ENCODE measurements around the gene PLLP.

PLLP gene

DNA sequence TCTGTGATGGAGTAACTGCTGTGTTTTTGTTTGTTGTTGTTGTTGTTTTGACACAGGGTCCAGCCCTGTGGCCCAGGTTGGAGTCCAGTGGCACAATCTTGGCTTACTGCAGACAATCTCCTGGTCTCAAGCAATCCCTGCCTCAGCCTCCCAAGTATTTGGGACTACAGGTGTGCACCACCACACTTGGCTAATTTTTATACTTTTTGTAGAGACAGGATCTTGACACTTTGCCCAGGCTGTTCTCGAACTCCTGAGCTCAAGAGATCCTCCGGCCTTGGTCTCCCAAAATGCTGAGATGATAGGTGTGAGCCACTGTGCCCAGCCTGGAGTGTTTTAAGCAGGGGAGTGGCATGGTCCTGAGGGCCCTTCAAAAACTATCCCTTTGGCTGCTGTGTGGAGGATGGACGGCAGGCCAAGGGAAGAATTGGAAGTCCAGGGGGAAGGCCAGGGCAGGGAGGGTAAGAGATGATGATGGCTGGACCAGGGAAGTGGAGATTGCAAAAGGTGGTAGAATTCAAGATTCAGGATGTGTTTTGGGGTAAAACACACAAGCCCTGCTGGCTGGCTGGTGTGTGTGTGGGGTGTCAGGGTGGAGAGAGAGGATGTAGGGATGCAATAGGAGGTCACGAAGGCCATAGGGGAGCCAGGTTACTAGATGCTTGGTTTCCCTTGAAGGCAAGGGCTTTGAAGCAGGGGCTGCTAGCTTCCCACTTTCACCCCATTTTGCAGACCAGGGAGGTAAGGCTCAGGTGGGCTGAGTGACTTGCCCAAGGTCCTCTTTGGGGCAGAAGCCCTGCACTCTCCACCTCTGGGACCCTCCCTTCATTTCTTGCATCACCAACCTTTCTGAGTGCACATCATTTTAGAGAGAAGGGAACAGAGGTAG lies 18.8 kb upstream of the PLLP start:
- Histone ChIP-seq H3K27ac (ENCODE audit: low read length) (no peak overlapping the region), H3K4me1 (ENCODE audit: insufficient read depth, low read length) (peaks cover 22% of the 10 kb centered on the region), H3K79me2 (ENCODE audit: insufficient read depth, low read length) (no peaks in the 10 kb centered on the region), H3K9me3 (ENCODE audit: insufficient read depth, low read length, severe bottlenecking) (no peaks in the 10 kb centered on the region), H3K9ac (ENCODE audit: low read depth, low read length) (no peak overlapping the region), H3K36me3 (ENCODE audit: insufficient read depth, low read length) (no peaks in the 10 kb centered on the region), H3K4me3 (ENCODE audit: low read depth in 1 of 2, low read length in 2 of 2) (no peak overlapping the region), H2AFZ (ENCODE audit: low read depth, low read length) (no peak overlapping the region), H3K4me2 (ENCODE audit: insufficient read depth, low read length) (no peak overlapping the region), H3K27me3 (ENCODE audit: insufficient read depth, low read length, poor library complexity) (peaks cover 6% of the 10 kb centered on the region), H4K20me1 (ENCODE audit: insufficient read depth, low read length) (no peaks in the 10 kb centered on the region)
- TF ChIP-seq, protein P1, sequence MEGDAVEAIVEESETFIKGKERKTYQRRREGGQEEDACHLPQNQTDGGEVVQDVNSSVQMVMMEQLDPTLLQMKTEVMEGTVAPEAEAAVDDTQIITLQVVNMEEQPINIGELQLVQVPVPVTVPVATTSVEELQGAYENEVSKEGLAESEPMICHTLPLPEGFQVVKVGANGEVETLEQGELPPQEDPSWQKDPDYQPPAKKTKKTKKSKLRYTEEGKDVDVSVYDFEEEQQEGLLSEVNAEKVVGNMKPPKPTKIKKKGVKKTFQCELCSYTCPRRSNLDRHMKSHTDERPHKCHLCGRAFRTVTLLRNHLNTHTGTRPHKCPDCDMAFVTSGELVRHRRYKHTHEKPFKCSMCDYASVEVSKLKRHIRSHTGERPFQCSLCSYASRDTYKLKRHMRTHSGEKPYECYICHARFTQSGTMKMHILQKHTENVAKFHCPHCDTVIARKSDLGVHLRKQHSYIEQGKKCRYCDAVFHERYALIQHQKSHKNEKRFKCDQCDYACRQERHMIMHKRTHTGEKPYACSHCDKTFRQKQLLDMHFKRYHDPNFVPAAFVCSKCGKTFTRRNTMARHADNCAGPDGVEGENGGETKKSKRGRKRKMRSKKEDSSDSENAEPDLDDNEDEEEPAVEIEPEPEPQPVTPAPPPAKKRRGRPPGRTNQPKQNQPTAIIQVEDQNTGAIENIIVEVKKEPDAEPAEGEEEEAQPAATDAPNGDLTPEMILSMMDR (IDR thresholded peaks at IDR 0.05; ENCODE audit: borderline replicate concordance, extremely low read depth, low read length, poor library complexity, severe bottlenecking): no peak
- TF ChIP-seq EZH2 (IDR thresholded peaks at IDR 0.05; ENCODE audit: borderline replicate concordance, low read depth, low read length, severe bottlenecking): no peak
- no peak for DNase-seq
- no peak for ATAC-seq (ENCODE audit: insufficient read depth, low read depth)

DNA sequence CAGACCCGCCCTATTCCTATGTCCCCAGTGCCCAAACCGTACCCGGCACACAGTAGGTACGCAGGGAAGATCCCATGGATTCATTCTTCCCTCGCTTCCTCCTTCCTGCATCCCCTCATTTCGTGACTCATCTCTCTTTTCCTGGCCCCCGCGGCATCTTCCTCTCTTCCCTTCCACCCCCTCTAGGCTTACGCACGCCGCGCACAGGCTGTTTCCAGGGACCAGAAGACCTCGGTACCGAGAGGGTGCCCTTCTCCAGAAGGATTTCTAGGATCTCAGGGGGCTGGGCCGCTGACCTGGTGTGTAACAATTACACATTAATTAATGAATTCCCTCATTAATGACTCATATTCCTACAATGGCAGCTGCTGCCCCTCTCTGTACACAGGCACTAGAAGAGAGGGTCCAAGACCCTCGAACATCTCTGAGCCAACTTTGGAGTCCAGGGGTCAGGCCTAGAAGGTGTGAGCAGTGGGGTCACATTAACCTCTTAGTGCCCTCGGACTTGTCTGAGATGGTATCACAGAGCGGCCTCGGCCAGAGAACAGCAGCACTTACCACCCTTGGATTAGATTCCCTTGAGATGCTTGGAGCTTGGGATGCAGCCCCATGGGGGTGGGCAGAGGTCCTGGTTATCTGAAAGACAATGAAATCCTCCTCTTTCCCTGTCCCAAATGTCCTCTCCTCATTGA lies 16.8 kb upstream of the PLLP start:
- Histone ChIP-seq H4K20me1 (ENCODE audit: insufficient read depth, low read length) (no peaks in the 10 kb centered on the region), H3K9ac (ENCODE audit: low read depth, low read length) (no peak overlapping the region), H3K27me3 (ENCODE audit: insufficient read depth, low read length, poor library complexity) (no peaks in the 10 kb centered on the region), H3K4me3 (ENCODE audit: low read depth in 1 of 2, low read length in 2 of 2) (peak overlapping the region in 1 of 2 experiments; percentile 59; a peak in 2 of 4 replicates), H3K36me3 (ENCODE audit: insufficient read depth, low read length) (no peaks in the 10 kb centered on the region), H3K4me2 (ENCODE audit: insufficient read depth, low read length) (peak overlapping the region; percentile 71), H3K4me1 (ENCODE audit: insufficient read depth, low read length) (peaks cover 22% of the 10 kb centered on the region), H3K27ac (ENCODE audit: low read length) (no peak overlapping the region), H3K9me3 (ENCODE audit: insufficient read depth, low read length, severe bottlenecking) (no peaks in the 10 kb centered on the region), H2AFZ (ENCODE audit: low read depth, low read length) (peak overlapping the region; percentile 17; the same call in 1 of the 2 replicates), H3K79me2 (ENCODE audit: insufficient read depth, low read length) (no peaks in the 10 kb centered on the region)
- DNase-seq: no peak
- no peak for ATAC-seq (ENCODE audit: insufficient read depth, low read depth)
- no peak for TF ChIP-seq EZH2 (IDR thresholded peaks at IDR 0.05; ENCODE audit: borderline replicate concordance, low read depth, low read length, severe bottlenecking)
- TF ChIP-seq, protein P1 (IDR thresholded peaks at IDR 0.05; ENCODE audit: borderline replicate concordance, extremely low read depth, low read length, poor library complexity, severe bottlenecking): no peak

DNA sequence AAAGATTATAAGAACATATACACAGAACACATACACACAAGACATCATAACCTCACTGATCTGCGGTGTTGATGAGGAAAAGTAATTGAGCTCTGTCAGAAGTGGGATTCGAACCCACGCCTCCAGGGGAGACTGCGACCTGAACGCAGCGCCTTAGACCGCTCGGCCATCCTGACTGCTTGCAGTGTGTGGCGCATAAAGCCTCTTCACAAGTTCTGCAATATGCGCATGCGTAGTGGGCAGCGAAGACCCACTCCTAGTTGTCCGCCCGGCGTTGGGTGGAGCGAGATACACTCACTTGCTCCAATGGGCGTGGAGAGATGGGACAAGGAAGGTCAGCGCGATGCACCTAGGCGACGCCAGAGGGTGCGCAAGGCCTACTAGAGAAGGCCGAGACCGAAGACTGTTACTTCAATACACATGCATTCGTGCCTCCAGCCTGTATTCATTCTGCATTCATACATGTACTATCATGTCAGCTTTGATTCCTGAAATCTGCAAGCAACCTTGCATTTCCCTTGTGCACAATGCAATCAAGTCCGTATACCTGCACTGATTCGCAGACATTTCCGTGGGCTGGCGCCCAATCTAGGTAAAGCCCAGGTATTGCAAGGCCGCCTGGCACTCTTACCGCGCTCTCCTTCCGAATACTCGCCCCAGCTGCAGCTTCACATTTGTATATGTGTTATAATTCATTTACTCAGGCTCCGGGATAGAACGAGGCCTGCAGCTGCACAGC lies 16.1 kb upstream of the PLLP start:
- Histone ChIP-seq H3K9me3 (ENCODE audit: insufficient read depth, low read length, severe bottlenecking) (no peaks in the 10 kb centered on the region), H3K4me1 (ENCODE audit: insufficient read depth, low read length) (peaks cover 22% of the 10 kb centered on the region), H3K79me2 (ENCODE audit: insufficient read depth, low read length) (no peaks in the 10 kb centered on the region), H3K27me3 (ENCODE audit: insufficient read depth, low read length, poor library complexity) (no peaks in the 10 kb centered on the region), H3K9ac (ENCODE audit: low read depth, low read length) (peak overlapping the region; percentile 52), H3K36me3 (ENCODE audit: insufficient read depth, low read length) (no peaks in the 10 kb centered on the region), H3K4me2 (ENCODE audit: insufficient read depth, low read length) (peak overlapping the region; percentile 71), H4K20me1 (ENCODE audit: insufficient read depth, low read length) (no peaks in the 10 kb centered on the region), H2AFZ (ENCODE audit: low read depth, low read length) (peak overlapping the region; percentile 68), H3K27ac (ENCODE audit: low read length) (peak overlapping the region; percentile 68; the same call in 1 of the 2 replicates), H3K4me3 (ENCODE audit: low read depth in 1 of 2, low read length in 2 of 2) (peak overlapping the region; percentile 23 to 59; a peak in 3 of 4 replicates)
- peak; percentile 91 for ATAC-seq (ENCODE audit: insufficient read depth, low read depth)
- peak; percentile 98 for DNase-seq
- no peak for TF ChIP-seq EZH2 (IDR thresholded peaks at IDR 0.05; ENCODE audit: borderline replicate concordance, low read depth, low read length, severe bottlenecking)
- TF ChIP-seq, protein P1 (IDR thresholded peaks at IDR 0.05; ENCODE audit: borderline replicate concordance, extremely low read depth, low read length, poor library complexity, severe bottlenecking): peak; percentile 99
